Measurements from ENCODE around the gene TSPOAP1.
"Not testable (repeated sequence)": the region's sequence is repeated elsewhere in the genome, so short reads cannot be mapped to it uniquely, and the experiment has no call there.

The TSPOAP1 gene

GRCh38 chr17:58362368-58363014, 33.9 kb upstream of the TSPOAP1 start:
- no peak for DNase-seq

GRCh38 chr17:58360296-58361063, 31.9 kb upstream of the TSPOAP1 start:
- DNase-seq = no peak

GRCh38 chr17:58358408-58359172, 30.0 kb upstream of the TSPOAP1 start:
- no peak for DNase-seq

DNA sequence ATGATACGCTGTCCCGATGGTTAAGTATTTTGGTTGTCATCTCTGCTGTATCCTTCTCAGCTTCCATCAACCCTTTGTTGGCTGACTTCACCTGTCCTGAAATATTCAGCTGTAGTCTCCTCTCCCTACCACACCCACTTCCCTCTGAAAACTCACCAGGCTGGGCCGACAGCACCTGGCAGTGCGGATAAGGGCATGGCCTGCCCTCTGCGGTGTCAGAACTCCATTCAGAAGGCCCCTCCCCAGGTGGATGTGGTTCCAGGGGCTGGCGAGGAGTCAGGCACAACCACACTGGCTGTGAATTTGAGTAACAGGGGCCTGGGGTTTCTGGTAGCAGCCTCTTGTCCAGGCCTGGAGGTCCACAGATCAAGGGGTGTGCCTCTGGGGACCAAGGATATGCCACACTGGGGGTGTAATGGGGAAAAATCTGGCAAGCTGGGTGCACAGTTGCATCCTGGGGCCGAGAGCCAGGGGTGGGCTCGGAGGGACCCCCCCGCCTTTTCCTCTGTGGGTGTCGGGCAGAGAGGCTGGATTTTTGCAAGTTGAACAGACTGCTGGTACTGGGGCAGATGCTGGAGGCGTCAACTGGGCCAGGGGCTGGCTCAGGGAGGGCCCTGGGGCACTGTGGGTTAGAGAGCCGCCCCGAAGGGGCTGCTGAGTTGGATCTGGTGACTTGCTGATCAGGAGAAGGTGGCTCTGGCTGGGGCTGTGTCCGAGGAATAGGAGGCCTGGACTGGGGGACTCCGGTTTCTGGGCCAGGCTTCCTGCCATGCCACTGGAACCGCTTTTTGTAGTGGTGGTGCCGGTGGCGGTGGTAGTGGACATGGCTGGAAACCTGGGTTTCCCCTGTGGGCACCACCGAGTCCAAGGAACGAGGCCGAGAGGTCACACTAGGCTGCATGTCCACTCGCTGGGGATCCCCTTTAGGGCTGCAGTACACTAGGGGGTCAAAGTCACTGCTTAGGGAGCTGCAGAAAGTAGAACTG, 29.0 kb upstream of the TSPOAP1 start:
- DNase-seq = no peak

GRCh38 chr17:58356231-58356630, 27.6 kb upstream of the TSPOAP1 start:
- no peak for DNase-seq

DNA sequence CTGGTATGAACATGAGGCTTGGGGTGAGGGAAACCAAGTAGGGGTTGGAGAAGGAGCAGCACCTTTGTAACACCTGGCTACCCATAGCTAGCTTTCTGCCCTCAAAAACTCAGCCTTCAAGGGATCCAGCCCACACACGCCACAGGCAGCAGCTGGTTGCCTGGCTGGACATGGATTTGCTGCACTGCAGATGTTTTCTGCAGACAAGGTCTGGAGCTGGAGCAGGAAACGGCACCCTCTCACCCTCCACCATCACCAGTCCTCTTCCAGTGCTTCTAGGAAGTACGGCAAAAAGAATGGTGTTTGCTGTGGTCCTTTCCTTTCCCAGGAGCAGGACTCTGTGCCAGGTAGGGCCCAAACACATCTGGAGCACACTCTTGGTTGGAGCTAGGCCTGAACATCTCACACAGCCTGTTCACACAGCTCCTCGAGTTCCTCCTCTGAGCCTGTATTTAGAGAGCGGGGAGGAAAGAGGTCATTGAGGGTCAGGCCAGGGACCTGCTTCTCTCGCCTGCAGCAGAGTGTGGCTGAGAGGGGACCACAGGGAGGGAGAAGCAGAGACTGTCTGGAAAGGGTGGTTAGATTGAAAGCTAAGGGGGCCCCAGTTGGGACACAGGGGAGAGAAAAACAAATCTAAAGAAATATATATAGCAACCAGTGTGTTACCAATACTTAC, 26.1 kb upstream of the TSPOAP1 start:
- no peak for DNase-seq

- no peak for DNase-seq
Measured at GRCh38 chr17:58353389-58353825, 24.8 kb upstream of the TSPOAP1 start.

DNA sequence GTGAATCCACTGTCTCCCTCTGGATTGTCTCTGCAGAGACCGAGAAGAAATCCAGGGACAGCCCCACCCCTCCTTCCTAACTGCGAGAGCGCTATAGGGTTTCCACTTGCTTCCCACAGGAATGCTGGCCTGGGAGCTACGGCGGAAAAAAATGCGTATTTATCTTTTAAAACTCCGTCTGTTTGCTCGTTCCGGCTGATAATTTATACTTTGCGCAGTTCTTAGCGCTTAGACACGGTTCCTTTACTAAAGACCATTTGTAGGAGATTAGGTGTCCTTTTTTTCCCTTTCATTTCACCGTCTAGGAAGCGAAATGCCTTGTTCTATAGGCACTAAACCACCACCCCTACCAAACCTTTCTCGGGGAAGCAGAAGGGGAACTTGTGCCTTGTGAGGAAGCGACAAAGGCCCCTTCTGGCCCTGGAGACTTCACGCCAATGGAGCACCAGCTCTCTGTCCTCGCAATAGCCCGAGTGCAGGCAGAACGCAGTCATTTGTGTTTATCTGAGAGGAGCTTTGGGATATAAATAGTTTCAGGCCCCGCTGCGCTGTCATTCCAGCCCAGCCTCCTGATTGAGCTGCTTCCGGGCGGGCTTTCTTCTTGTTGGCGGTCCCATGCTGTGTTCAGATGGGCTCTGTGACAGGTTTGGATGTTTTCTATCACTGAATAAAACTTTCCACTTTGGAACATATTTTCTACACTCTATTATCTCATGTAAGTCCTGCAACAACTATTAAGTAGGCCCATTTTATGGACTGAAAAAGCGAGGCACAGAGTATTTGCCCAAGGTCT, 24.2 kb upstream of the TSPOAP1 start:
- no peak for DNase-seq

GRCh38 chr17:58351831-58352595, 23.4 kb upstream of the TSPOAP1 start, which contains the start of gene SUPT4H1:
SUPT4H1 (minus strand) TSS chr17:58352201; CDS start chr17:58352135, 66 bp downstream.
- peak; percentile 69 to 87 (median 84) for DNase-seq

- no peak for DNase-seq
Measured at GRCh38 chr17:58351182-58351581, 22.6 kb upstream of the TSPOAP1 start.

DNA sequence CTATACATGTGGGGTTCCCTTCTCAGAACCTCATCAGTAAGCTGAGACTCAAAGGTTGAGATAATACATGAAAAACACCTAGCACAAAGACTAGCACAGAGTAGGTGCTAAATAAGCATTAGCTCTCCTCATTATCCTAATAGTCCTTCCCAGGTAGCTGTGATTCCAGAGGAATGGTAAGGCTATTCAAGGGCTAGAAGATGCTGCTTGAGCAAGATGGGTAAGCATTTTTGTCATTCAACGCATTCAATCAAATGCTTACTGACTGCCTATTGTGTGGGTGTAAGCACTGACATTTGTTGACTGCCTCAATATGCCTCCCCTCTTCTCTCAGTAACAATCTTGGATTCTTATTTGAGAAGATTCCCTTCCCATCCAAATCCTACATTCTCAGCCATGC, 19.4 kb upstream of the TSPOAP1 start:
- no peak for DNase-seq

DNA sequence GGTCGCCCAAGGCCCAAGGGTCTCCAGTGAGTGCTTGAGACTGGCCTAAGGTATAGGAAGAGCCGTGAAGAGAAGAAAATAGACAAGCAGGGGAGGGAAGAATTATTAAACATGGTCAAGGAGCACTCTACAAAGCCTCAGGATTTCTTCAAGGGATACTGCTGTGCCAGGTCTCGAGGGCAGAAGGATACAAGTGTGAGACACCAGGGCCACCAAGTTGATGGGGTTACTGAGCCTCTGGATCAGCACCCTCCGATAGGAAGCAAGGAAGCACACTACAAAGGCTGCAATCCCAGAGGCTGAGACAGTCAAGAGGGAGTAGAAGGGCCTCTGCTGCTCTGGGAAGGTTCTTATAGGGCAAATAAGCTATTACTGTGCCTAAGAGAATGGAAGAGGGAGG, 16.9 kb upstream of the TSPOAP1 start:
- no peak for DNase-seq

DNA sequence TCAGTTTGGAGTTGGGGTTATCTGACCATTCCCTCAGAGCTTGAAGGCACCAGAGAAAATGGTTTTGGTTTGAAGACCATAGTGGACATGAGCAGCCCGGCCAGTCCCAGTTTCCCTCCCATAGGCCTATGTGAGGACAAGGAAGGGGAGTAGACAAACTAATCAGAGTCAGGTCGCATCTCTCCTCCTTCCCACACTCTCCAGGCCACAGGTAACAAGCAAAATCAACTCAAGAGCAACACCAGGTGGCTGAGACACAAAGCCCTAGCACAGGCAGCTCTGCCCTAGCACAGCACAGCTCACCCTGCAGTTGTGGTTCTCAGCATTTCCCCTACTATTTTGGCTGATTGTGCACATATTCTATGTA, 16.2 kb upstream of the TSPOAP1 start:
- peak in 1 of 4 experiments; percentile 38 for DNase-seq

DNA sequence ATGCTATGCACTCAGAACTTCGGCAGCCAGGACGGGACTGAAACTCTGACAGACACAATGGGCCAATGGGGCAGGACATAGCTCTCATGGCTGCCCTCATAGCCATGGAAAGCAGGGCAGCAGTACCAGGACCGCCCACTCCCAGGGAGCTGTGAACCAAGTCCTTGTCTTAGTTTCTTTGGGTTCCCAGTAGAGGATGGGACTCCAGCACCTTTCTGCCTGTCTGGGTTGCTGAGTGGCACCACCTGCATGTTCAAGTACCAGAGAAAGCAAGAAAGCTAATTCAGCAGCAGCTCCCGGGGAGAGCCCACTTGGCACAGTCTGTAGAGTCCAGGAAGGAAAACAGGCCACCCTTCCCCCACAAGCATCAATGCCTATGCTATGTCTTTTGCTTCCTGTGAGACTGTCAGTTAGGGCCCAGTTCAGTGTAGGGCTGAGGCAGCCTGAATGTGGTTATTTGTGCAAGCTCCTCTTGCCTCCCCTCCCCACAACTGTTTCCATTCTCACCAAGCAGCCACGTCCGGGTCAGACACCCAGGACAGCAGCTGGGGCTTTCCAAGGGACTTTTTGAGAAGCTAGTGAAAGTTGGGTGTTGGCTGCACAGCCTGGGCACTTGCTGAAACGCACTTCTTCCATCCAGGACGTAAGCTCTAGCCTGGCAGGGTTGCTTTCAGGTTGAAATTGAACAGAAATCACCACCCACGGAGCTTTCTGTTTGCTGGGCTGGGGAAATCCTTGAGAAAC, 15.6 kb upstream of the TSPOAP1 start:
- DNase-seq = peak; percentile 48 to 60 (median 53)

DNA sequence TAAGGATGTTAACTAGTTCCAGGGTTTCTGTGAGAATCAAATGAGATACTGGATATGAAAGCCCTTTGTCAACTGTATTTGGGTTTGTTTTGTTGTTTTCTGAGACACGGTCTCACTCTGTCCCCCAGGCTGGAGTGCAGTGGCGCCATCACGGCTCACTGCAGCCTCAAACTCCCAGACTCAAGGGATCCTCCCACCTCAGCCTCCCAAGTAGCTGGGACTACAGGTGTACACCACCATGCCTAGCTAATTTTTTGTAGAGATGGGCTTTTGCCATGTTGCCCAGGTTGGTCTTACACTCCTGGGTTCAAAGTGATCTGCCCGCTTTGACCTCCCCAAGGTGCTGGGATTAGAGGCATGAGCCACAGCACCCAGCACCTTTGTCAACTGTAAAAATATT, 14.5 kb upstream of the TSPOAP1 start:
- no peak for DNase-seq

DNA sequence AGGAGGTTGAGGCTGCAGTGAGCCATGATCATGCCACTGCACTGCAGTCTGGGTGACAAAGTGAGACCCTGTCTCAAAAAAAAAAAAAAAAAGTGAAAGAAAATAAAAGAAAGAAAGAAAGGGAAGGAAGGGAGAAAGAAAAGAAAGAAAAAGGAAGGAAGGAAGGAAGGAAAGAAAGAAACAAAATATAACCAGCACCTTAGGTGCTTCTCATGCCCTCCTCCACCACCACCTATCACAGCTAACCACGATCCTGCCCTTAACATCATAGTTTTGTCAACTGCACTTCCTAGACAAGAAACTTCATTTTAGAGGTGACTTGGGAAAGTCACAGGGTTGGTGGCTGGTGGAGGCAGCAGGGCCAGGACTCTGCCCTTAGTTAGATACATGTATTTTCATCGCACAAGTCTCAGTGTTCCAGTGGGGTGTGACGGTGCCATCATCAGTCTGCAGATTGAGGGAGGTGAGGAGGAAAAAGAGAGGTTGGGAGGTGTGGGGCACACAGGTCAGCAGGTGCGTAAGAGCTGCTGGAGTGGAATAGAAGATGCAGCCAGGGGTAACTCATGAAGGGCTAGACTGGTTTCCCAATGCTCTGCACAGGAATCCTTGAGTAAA, 13.4 kb upstream of the TSPOAP1 start:
- no peak for DNase-seq

DNA sequence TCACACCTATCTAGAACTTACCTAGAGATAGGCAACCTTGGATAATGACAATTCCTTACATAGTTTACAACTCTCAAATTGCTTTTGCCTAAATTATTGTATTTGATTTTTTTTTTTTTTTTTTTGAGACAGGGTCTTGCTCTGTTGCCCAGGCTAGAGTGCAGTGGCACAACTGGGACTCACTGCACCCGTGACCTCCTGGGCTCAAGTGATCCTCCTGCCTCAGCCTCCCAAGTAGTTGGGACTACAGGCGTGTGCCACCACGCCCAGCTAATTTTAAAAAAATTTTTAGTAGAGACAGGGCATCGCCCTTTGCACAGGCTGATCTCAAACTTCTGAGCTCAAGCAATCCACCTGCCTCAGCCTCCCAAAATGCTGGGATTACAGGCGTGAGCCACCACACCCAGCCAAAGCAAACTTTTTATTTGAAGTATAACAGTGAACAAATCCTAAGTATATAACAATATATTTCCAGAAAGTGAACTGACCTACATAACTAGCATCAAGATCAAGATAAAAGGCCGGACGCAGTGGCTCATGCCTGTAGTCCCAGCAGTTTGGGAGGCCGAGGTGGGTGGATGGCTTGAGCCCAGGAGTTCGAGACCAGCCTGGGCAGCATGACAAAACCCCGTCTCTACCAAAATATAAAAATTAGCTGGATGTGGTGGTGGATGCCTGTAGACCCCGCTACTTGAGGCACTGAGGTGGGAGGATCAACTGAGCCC, 12.7 kb upstream of the TSPOAP1 start:
- DNase-seq = not testable (repeated sequence)

DNA sequence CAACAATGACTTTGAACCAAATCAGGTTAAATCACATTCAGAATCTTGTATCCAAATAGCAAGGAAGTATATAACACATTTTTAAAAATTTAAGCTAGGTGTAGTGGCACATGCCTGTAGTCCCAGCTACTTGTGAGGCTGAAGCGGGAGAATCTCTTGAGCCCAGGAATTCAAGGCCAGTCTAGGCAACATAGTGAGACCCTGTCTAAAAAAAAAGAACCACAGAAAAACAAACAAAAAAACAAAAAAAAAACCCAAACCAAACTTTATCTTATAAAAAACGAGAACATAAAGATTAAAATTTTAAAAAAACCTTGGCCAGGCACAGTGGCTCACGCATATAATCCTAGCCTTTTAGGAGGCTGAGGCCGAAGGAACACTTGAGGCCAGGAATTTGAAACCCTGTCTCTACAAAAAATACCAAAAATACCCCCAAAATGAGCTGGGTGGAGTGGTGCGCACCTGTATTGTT, 11.8 kb upstream of the TSPOAP1 start:
- DNase-seq = no peak
